Rectal smooth muscle tissue (tissue), 1 donor: ENCODE data around the gene IPO4.

Source experiments
- H3K27ac ChIP-seq: one replicate; pipeline ENCODE4 v1.7.0; 2013; ENCODE audit warnings: low read depth, low read length, inconsistent platforms
- H3K27me3 ChIP-seq: one replicate; pipeline ENCODE4 v1.7.0; 2013; ENCODE audit warnings: low read length; ENCODE audit not compliant: control insufficient read depth, insufficient read depth
- H3K36me3 ChIP-seq: one replicate; pipeline ENCODE4 v1.7.0; 2013; ENCODE audit warnings: low read length; ENCODE audit not compliant: control insufficient read depth, insufficient read depth
- H3K4me1 ChIP-seq: one replicate; pipeline ENCODE4 v1.7.0; 2013; ENCODE audit warnings: low read length; ENCODE audit not compliant: control insufficient read depth, insufficient read depth
- H3K4me3 ChIP-seq: one replicate; pipeline ENCODE4 v1.7.0; 2013; ENCODE audit warnings: low read length
- H3K9ac ChIP-seq: one replicate; pipeline ENCODE4 v1.7.0; 2013; ENCODE audit warnings: low read length

The IPO4 gene

DNA sequence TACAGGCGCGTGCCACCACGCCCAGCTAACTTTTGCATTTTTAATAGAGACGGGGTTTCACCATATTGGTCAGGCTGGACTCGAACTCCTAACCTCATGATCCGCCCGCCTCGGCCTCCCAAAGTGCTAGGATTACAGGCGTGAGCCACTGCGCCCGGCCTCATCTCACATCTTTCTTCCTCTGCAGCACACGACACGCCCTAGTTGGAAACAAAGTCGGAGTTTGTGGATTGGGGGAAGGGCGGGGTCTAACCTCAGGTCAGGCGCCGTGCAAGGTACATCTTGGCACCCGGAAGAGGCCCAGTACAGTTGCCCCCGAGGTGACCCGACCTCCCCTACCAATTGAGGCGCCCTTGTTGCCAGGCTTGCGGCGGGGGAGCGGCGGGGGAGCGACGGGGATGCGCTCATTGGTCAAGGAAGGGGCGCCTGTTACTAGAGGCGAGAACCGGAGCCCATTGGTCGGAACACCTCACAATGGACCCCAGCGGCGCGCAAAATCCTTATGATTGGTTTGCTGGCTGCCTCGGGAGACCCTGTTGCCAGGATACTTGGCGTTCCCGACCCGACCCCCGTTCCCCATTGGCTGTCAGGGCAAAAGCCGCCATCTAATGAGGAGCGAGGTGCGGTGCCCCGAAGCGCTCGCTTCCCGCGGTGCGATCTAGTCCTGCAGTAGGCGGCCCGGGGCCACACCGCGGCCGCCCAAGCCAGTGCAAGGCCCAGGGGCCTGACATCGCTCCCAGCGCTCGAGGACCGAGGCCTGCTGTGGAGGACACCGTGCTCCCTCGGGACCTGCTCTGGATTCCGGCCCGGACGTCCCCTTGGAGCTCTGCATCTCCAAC, 17.0 kb downstream of the IPO4 start, which contains the start of gene REC8:
REC8 (plus strand) TSS at position 659 of the 839 bp plus-strand sequence. CDS start 473 bp downstream, outside the sequence.
- H3K27me3 ChIP-seq: no peaks in the 10 kb centered on the region
- H3K27ac ChIP-seq: peak within 1 kb of the TSS; percentile 32
- peak within 1 kb of the TSS; percentile 31 for H3K4me3 ChIP-seq
- no peak within 1 kb of the TSS for H3K9ac ChIP-seq
- H3K4me1 ChIP-seq: peaks cover 5% of the 10 kb centered on the region
- peaks cover 11% of the 10 kb centered on the region for H3K36me3 ChIP-seq

DNA sequence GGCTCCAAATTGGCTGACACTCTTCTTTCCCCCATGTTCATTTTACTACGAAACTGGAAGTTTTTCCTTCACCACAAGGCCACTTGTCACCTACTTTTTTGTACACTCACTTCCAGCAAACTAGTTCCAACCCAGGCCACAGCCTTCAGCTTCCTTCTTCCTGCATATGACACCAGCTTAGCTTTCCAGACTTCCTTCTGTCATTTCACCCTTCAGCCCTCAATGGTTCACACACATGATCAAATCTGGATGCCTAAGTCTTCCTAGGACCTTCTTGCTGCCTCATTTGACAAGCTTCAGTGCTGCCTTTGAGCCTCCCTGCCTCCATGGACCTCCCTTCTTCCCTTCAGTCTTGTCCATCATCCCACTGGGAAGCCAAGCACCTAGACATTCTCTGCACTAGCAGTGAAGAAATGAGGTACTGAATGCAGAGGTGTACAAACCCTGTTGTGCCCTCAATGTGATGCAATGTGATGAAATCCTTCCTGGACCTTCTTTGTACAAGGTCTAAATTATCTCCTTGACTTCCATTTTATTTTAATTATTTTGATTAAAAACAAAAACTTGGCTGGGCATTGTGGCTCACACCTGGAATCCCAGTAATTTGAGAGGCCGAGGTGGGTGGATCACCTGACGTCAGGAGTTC, 21.0 kb downstream of the IPO4 start:
- Histone ChIP-seq H3K4me1 (peaks cover 8% of the 10 kb centered on the region), H3K9ac (no peak overlapping the region), H3K36me3 (peaks cover 39% of the 10 kb centered on the region), H3K27ac (no peak overlapping the region), H3K27me3 (no peaks in the 10 kb centered on the region), H3K4me3 (no peak overlapping the region)

DNA sequence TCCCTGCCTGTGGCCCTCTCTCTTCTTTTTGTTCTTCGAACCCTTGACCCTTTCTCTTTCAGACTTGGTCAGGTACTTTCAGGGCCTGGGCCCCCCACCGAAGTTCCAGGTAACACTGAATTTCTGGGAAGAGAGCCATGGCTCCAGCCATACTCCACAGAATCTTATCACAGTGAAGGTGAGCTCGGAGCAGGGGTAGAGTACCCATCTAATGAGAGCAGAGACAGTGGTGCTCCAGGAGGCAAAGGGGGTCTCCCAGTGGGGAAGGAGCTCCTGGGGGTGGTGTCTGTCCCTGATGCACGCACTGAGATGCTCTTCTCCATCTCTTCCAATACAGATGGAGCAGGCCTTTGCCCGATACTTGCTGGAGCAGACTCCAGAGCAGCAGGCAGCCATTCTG, 22.8 kb downstream of the IPO4 start:
- no peaks in the 10 kb centered on the region for H3K27me3 ChIP-seq
- H3K36me3 ChIP-seq: peaks cover 39% of the 10 kb centered on the region
- H3K4me1 ChIP-seq: peaks cover 12% of the 10 kb centered on the region
- no peak overlapping the region for H3K27ac ChIP-seq
- H3K4me3 ChIP-seq: no peak overlapping the region
- no peak overlapping the region for H3K9ac ChIP-seq

DNA sequence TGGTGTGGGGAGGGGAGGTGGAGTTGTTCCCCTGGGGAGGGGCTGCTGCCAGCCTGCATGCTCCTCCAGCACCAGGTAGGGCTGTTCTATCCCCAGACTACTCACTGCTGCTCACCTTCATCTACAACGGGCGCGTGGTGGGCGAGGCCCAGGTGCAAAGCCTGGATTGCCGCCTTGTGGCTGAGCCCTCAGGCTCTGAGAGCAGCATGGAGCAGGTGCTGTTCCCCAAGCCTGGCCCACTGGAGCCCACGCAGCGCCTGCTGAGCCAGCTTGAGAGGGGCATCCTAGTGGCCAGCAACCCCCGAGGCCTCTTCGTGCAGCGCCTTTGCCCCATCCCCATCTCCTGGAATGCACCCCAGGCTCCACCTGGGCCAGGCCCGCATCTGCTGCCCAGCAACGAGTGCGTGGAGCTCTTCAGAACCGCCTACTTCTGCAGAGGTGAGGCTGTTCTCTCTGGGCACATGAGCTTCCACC, 24.1 kb downstream of the IPO4 start:
- Histone ChIP-seq H3K27me3 (no peaks in the 10 kb centered on the region), H3K9ac (no peak overlapping the region), H3K4me3 (no peak overlapping the region), H3K27ac (no peak overlapping the region), H3K4me1 (peaks cover 15% of the 10 kb centered on the region), H3K36me3 (peaks cover 39% of the 10 kb centered on the region)

DNA sequence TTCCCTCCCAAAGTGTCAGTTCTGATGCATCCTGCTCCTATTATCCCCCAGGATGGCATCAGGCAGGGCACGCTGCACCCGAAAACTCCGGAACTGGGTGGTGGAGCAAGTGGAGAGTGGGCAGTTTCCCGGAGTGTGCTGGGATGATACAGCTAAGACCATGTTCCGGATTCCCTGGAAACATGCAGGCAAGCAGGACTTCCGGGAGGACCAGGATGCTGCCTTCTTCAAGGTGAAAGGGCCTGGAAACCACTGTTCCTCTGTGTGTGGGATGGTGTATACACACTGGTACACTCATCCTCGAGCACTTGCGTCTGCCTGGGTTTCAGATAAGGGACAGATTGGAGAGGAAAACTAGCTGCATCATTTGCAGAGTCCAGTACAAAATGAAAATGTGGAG, 26.5 kb downstream of the IPO4 start:
- Histone ChIP-seq H3K4me1 (peaks cover 15% of the 10 kb centered on the region), H3K27ac (peak overlapping the region; percentile 96), H3K9ac (peak overlapping the region; percentile 98), H3K27me3 (no peaks in the 10 kb centered on the region), H3K4me3 (peak overlapping the region; percentile 99), H3K36me3 (peaks cover 47% of the 10 kb centered on the region)

DNA sequence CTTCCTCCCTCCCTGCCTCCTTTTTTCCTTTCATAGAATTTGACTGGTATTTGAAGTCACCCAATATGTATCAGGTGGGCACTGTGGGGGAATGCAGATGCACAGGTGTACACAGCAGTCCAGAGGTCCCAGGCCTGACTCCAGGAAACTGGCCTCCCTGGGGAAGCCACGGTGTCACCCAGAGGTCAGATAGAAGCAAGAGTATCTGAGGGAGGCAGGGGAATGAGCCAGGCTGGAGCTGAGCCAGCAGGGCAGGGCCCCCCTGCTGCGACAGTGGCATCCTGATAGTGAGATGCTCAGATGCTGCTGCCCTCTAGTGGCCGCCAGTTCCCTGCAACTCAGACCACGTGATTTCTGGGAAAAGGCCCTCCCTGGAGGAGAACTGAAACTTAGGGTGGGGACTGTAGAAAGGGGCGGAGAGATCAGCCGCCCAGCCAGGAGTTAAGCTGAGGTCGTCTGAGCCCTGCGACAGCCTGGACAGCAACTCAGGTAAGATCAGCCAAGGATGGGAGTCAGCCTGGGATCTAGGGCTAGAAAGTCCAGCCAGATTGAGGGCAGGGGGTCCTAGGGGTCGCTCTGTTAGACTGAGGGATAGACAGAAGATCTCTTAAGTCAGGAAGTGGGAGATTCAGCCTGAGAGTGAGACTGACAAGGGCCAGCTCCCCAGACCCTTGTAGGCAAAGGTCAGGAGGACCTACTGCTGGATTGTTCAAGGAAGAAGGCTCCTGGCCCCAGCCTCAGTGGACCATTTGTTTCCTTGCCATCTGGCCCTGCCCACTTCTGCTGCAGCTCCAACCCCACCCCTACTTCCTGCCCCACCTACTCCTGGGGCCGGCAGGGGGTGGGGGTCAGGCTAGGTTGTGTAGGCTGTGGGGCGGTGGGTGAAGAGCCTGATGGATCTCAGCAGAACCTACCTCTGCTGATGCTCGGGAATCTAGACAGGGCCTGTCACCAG, 27.5 kb downstream of the IPO4 start, which contains the start of gene IRF9:
IRF9 (plus strand) TSS at position 416 of the 955 bp plus-strand sequence. CDS start 880 bp downstream, outside the sequence.
- H3K4me1 ChIP-seq: peaks cover 15% of the 10 kb centered on the region

DNA sequence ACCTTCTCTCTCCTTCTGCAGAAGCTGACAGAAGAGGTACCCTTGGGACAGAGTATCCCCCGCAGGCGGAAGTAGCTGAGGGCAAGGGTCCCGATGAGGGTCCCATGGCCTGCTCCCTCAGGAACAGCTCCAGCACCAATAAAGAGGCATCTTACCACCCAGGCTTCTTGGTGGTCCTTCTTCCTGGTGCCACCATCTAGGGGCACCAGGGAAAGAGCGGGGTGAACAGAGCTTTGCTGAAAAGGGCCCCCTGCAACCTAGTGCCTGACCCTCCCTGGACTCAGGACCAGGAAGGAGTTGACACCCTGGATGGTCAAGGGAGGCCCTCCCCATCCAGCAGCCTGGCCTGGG, 28.1 kb downstream of the IPO4 start:
- no peak overlapping the region for H3K4me3 ChIP-seq
- peaks cover 47% of the 10 kb centered on the region for H3K36me3 ChIP-seq

More for the DNA sequence above, 27.5 kb downstream of the IPO4 start, which contains the start of gene IRF9:
- peak within 1 kb of the TSS; percentile 98 for H3K9ac ChIP-seq
- peak within 1 kb of the TSS; percentile 96 for H3K27ac ChIP-seq
- no peaks in the 10 kb centered on the region for H3K27me3 ChIP-seq
- peak within 1 kb of the TSS; percentile 99 for H3K4me3 ChIP-seq
- peaks cover 47% of the 10 kb centered on the region for H3K36me3 ChIP-seq

DNA sequence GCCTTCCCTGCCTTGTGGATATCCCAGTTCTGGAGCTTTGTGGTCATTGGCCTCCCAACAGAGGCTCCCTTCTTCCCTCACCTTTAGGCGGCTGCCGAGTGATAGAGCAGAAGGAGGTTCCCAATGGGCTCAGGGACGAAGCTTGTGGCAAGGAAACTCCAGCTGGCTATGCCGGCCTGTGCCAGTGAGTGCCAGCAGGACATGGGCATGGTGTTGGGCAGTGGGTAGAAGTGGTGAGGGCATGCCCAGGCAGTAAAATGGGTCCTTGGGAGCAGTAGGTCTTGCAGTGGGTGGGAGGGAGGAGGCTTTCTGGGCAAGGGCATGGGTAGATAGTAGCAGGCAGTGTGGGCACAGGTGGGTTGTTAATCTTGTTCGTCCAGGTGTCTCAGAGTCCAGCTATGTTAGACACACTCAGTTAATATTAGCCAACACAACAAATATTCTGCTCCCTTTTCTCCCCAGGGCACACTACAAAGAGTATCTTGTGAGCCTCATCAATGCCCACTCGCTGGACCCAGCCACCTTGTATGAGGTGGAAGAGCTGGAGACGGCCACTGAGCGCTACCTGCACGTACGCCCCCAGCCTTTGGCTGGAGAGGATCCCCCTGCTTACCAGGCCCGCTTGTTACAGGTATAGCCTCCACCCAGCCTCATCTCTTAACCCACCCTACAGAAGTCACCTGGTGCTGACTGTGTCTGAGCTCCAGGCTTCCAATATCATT, 28.7 kb downstream of the IPO4 start:
- no peak overlapping the region for H3K9ac ChIP-seq
- peaks cover 15% of the 10 kb centered on the region for H3K4me1 ChIP-seq
- no peaks in the 10 kb centered on the region for H3K27me3 ChIP-seq
- no peak overlapping the region for H3K27ac ChIP-seq
- H3K4me3 ChIP-seq: no peak overlapping the region
- peaks cover 47% of the 10 kb centered on the region for H3K36me3 ChIP-seq

More for the DNA sequence above, 28.1 kb downstream of the IPO4 start:
- peaks cover 15% of the 10 kb centered on the region for H3K4me1 ChIP-seq
- peak overlapping the region; percentile 96 for H3K27ac ChIP-seq
- H3K9ac ChIP-seq: no peak overlapping the region
- no peaks in the 10 kb centered on the region for H3K27me3 ChIP-seq

DNA sequence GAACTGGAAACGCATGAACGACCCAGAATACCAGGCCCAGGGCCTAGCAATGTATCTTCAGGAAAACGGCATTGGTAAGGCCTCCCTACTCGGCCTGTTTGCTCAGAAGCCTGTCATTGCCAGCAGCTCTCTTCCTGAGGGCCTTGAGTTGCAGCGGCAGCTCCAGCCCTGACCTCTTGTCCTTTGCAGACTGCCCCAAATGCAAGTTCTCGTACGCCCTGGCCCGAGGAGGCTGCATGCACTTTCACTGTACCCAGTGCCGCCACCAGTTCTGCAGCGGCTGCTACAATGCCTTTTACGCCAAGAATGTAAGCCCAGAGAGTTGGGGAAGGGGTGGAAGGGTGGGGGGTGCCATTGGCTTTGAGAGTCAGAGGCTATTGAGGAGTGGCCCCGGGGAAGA, 31.3 kb downstream of the IPO4 start:
- no peak overlapping the region for H3K27ac ChIP-seq

DNA sequence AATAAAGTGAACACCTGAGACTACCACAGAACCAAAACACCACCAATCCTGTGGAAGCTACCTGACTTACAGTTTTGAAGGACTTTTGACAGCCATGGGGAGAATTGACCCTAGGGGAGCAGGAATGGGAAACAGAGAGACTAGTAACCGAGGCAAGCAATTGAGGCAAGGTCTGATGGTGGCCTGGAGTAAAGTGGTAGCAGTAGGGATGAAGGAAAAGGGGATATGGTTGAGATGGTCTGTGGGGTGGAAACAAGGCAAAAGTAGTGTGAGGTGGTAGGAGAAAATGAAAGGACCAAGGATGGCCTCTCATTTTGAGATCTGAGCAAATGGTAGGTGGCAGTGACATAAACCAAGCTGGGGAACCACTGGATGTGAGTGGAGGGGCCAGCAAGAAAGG, 31.8 kb downstream of the IPO4 start:
- Histone ChIP-seq H3K4me1 (peaks cover 8% of the 10 kb centered on the region), H3K27ac (no peak overlapping the region), H3K4me3 (no peak overlapping the region), H3K27me3 (no peaks in the 10 kb centered on the region), H3K36me3 (peaks cover 40% of the 10 kb centered on the region), H3K9ac (no peak overlapping the region)

More for the DNA sequence above, 31.3 kb downstream of the IPO4 start:
- no peak overlapping the region for H3K9ac ChIP-seq
- peaks cover 12% of the 10 kb centered on the region for H3K4me1 ChIP-seq
- H3K36me3 ChIP-seq: peaks cover 36% of the 10 kb centered on the region
- H3K27me3 ChIP-seq: no peaks in the 10 kb centered on the region
- H3K4me3 ChIP-seq: no peak overlapping the region

DNA sequence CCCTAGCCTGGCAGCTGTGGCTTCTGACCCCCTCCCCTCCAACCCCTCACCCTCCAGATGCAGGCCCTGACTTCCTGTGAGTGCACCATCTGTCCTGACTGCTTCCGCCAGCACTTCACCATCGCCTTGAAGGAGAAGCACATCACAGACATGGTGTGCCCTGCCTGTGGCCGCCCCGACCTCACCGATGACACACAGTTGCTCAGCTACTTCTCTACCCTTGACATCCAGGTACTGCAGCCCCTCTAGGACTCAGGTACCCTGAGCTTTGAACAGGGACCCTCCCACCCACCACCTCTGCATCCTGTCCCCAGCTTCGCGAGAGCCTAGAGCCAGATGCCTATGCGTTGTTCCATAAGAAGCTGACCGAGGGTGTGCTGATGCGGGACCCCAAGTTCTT, 33.5 kb downstream of the IPO4 start:
- no peak overlapping the region for H3K4me3 ChIP-seq
- H3K27me3 ChIP-seq: no peaks in the 10 kb centered on the region
- peaks cover 54% of the 10 kb centered on the region for H3K36me3 ChIP-seq
- no peak overlapping the region for H3K27ac ChIP-seq
- no peaks in the 10 kb centered on the region for H3K4me1 ChIP-seq
- H3K9ac ChIP-seq: no peak overlapping the region
